ENCODE measurements around the gene WWC2.

GRCh38 chr4:183321079-183321478 is 222.0 kb downstream of the WWC2 start:
- TF ChIP-seq GATA2 (IDR thresholded peaks at IDR 0.05; ENCODE audit: low read depth, low read length) (no peak), GATA3 (IDR thresholded peaks at IDR 0.05; ENCODE audit: low read depth, low read length) (no peak)
